GM12878 (cell line): ENCODE measurements around the gene CCSER1. TPM values are rescaled to one million over a fixed set of nuclear protein-coding genes. Genes with fewer than 3 reads are reported as not detected.

Experiments
- ATAC-seq: fragments of 200-7000 bp; cut with Tn5 transposase; 3 replicates; pipeline ENCODE4 v1.9.1; 2020; ENCODE audit warnings: mild to moderate bottlenecking, moderate library complexity
- BruUV-seq: library from RNA; stranded (reverse); fragments of 400-500 nt; replicated peaks from 2 replicates; lab custom pipeline; 2021; lab: Mats Ljungman, UMichigan
- CTCF ChIA-PET: fragments of 300-600 bp; sonication (Branson Sonifier 250); formaldehyde crosslinking; extraction: SDS; loops from one replicate; lab custom pipeline; 2021; ENCODE audit warnings: inconsistent platforms; lab: Yijun Ruan, JAX
- POLR2A ChIA-PET: fragments of 350-600 bp; formaldehyde crosslinking; extraction: SDS; loops from one replicate; lab custom pipeline; 2021; ENCODE audit warnings: inconsistent platforms; lab: Charles Lee
- RAD21 ChIA-PET: fragments of 300-600 bp; sonication (Branson Sonifier 250); formaldehyde crosslinking; loops from one replicate; lab custom pipeline; 2023; ENCODE audit warnings: antibody characterized with exemption; ENCODE audit not compliant: unreplicated experiment; lab: Charles Lee
- SMC1A ChIA-PET: fragments of 300-600 bp; sonication (Branson Sonifier 250); formaldehyde crosslinking; loops from one replicate; lab custom pipeline; 2023; ENCODE audit not compliant: unreplicated experiment, uncharacterized antibody; lab: Charles Lee
- DNase-seq: peaks from one replicate; pipeline ENCODE4 v3.0.0-alpha.2; 2011; ENCODE audit warnings: low read depth, low spot score
- FAIRE-seq: peaks from 3 replicates; lab custom pipeline; 2011; peaks lifted over from hg19 to GRCh38; lab: Jason Lieb, UNC
- H2AFZ ChIP-seq: 2 replicates; pipeline ENCODE4 v1.6.0; 2011; ENCODE audit warnings: low read depth, low read length, control low read depth; ENCODE audit not compliant: control insufficient read depth
- H3K27ac ChIP-seq: 2 replicates; pipeline ENCODE4 v1.5.1; 2011; ENCODE audit warnings: control low read depth; ENCODE audit not compliant: control insufficient read depth, insufficient read depth
- H3K27me3 ChIP-seq, 2 experiments: replicated peaks in 1 of 2; 2 replicates each; pipeline versions ENCODE4 v1.6.0 to v1.6.1; 2011; ENCODE audit warnings: low read length in 1 of 2; ENCODE audit not compliant: control insufficient read depth in 2 of 2, insufficient read depth in 2 of 2
- H3K36me3 ChIP-seq, 2 experiments: 2 replicates each; pipeline ENCODE4 v1.5.1; 2011; ENCODE audit warnings: low read length in 1 of 2; ENCODE audit not compliant: control insufficient read depth in 2 of 2, insufficient read depth in 2 of 2
- H3K4me1 ChIP-seq: 2 replicates; pipeline ENCODE4 v1.6.1; 2011; ENCODE audit warnings: mild to moderate bottlenecking, low read length, moderate library complexity, mixed read lengths; ENCODE audit not compliant: control insufficient read depth, insufficient read depth
- H3K4me2 ChIP-seq: 2 replicates; pipeline ENCODE4 v1.6.0; 2011; ENCODE audit warnings: control low read depth; ENCODE audit not compliant: control insufficient read depth, insufficient read depth
- H3K4me3 ChIP-seq: fragments of 200-600 bp; sonication (generic); 2 replicates; pipeline ENCODE4 v1.5.1; 2016
- H3K79me2 ChIP-seq: 2 replicates; pipeline ENCODE4 v1.6.0; 2011; ENCODE audit warnings: low read length; ENCODE audit not compliant: control insufficient read depth, insufficient read depth
- H3K9ac ChIP-seq: 2 replicates; pipeline ENCODE4 v1.8.0; 2011; ENCODE audit warnings: low read length, control low read depth, mixed read lengths; ENCODE audit not compliant: control insufficient read depth, insufficient read depth
- H3K9me3 ChIP-seq: replicated peaks from 3 replicates; pipeline ENCODE4 v1.5.1; 2011; ENCODE audit warnings: mild to moderate bottlenecking, low read length; ENCODE audit not compliant: control insufficient read depth, insufficient read depth
- H4K20me1 ChIP-seq: 2 replicates; pipeline ENCODE4 v1.6.0; 2011; ENCODE audit not compliant: control insufficient read depth, insufficient read depth
- EGR1 ChIP-seq, 2 experiments: IDR thresholded peaks; 1 replicate in 1 of 2; 2 replicates in 1 of 2; pipeline ENCODE4 v1.6.1; 2011 to 2012; ENCODE audit warnings: low read depth in 2 of 2, low read length in 2 of 2, borderline replicate concordance in 1 of 2, mild to moderate bottlenecking in 1 of 2, moderate library complexity in 1 of 2
- ETV6 ChIP-seq, 2 experiments: fragments of 450-650 bp in 1 of 2; IDR thresholded peaks in 1 of 2; conservative IDR thresholded peaks in 1 of 2; 2 replicates each; pipeline ENCODE4 v1.6.1; 2014; ENCODE audit warnings: antibody characterized with exemption in 1 of 2, borderline replicate concordance in 1 of 2, low read depth in 1 of 2, mild to moderate bottlenecking in 1 of 2, moderate library complexity in 1 of 2
- IKZF2 ChIP-seq, 2 experiments: fragments of 450-650 bp; IDR thresholded peaks; 2 replicates each; pipeline ENCODE4 v1.6.1; 2017; ENCODE audit warnings: mild to moderate bottlenecking in 2 of 2, moderate library complexity in 2 of 2
- MEF2B ChIP-seq: fragments of 450-650 bp; IDR thresholded peaks from 2 replicates; pipeline ENCODE4 v1.6.1; 2018; ENCODE audit warnings: mild to moderate bottlenecking, moderate library complexity; ENCODE audit not compliant: partially characterized antibody, poor library complexity, severe bottlenecking
- NFYB ChIP-seq: IDR thresholded peaks from 2 replicates; pipeline ENCODE4 v1.6.1; 2011; ENCODE audit warnings: low read depth, mild to moderate bottlenecking, low read length, improper control_type of control experiment, moderate library complexity; ENCODE audit not compliant: insufficient read depth
- RCOR1 ChIP-seq: conservative IDR thresholded peaks from 2 replicates; pipeline ENCODE4 v1.6.1; 2012; ENCODE audit warnings: low read depth, low read length, improper control_type of control experiment
- SIN3A ChIP-seq: IDR thresholded peaks from 2 replicates; pipeline ENCODE4 v1.6.1; 2012; ENCODE audit warnings: low read depth, low read length, improper control_type of control experiment
- TAF1 ChIP-seq: IDR thresholded peaks from 2 replicates; pipeline ENCODE4 v1.6.1; 2011; ENCODE audit warnings: mild to moderate bottlenecking, low read depth, low read length, borderline replicate concordance
- WGBS: methylation state at CpG from one replicate; pipeline ENCODE4 v1.1.6; 2016; ENCODE audit warnings: low lambda C conversion rate; ENCODE audit not compliant: insufficient replicate concordance, insufficient coverage; ENCODE audit errors: missing lambda C conversion rate; 5-methylcytosine and 5-hydroxymethylcytosine counted together
- in situ Hi-C: fragments of 300-500 bp; cut with MboI; formaldehyde crosslinking; loops from 9 replicates; pipeline ENCODE4 v1.14.3; 2018; ENCODE audit warnings: mixed read lengths
- intact Hi-C: fragments of 100-400 bp; cut with micrococcal nuclease; formaldehyde crosslinking; loops from one replicate; pipeline ENCODE4 v1.14.2; 2022; ENCODE audit not compliant: unreplicated experiment
- polyA plus RNA-seq, 11 experiments: library from polyadenylated mRNA; depleted of rRNA in 4 of 11; unstranded in 6 of 11; stranded (reverse) in 5 of 11; fragments of >200 nt; fragmentation: Nextera tagmentation in 4 of 11; fragmentation: Illumina TruSeq in 1 of 11; extraction: Ambion mirVana in 4 of 11; extraction: Trizol in 1 of 11; gene quantifications; 1 replicate in 1 of 11; 2 replicates in 10 of 11; pipeline versions ENCODE4 v1.2.1 to v1.2.3, GENCODE V29; 2011 to 2016; ENCODE audit warnings: inconsistent platforms in 2 of 11, missing spikeins in 2 of 11, low read depth in 1 of 11
- total RNA-seq, 4 experiments: library from RNA; depleted of rRNA in 3 of 4; stranded (reverse); fragments of >200 nt in 3 of 4; fragmentation: Illumina TruSeq in 1 of 4; extraction: Trizol in 1 of 4; gene quantifications; 2 replicates each; pipeline versions ENCODE4 v1.2.1 to v1.2.3, GENCODE V29; 2013 to 2021
- TF ChIP-seq, protein P1 (sequence below): fragments of 450-650 bp; IDR thresholded peaks from 2 replicates; pipeline ENCODE4 v1.6.1; 2018; ENCODE audit warnings: borderline replicate concordance, mild to moderate bottlenecking; ENCODE audit not compliant: partially characterized antibody
- TF ChIP-seq, protein P2 (sequence below): fragments of 450-650 bp; formaldehyde crosslinking; IDR thresholded peaks from 2 replicates; pipeline ENCODE4 v1.4.0; 2022; ENCODE audit warnings: mild to moderate bottlenecking, moderate library complexity

Gene CCSER1
- total and polyA plus RNA-seq, 10 of the 15 experiments (the other 5 are each of a cell fraction or from before 2014, with no cell fraction given): 0.22 to 2.7 (median 1.0) TPM

GRCh38 chr4:91302120-91302519 is 1174.9 kb downstream of the CCSER1 start:
- ChIA-PET CTCF (no interaction called here), SMC1A (interaction anchor here (1.0 to 1.4 kb wide), 2 partner anchors 13 to 21 kb away, joined by 4 read pairs; no protein-coding TSS in a partner anchor), RAD21 (no interaction called here), POLR2A (interaction anchor here (0.6 kb wide), 1 partner anchor 8 kb away, joined by 3 read pairs; no protein-coding TSS in a partner anchor)
- ATAC-seq: peak; percentile 57
- Histone ChIP-seq H3K9ac (no peak overlapping the region), H3K4me2 (no peak overlapping the region), H3K4me1 (no peaks in the 10 kb centered on the region), H3K27me3 (no peaks in the 10 kb centered on the region), H3K27ac (no peak overlapping the region), H4K20me1 (no peaks in the 10 kb centered on the region), H3K36me3 (no peaks in the 10 kb centered on the region), H3K79me2 (no peaks in the 10 kb centered on the region), H3K9me3 (no peaks in the 10 kb centered on the region), H2AFZ (no peak overlapping the region), H3K4me3 (no peak overlapping the region)
- intact Hi-C loops: no loop called here
- TF ChIP-seq SIN3A: no peak
- peak; percentile 48 to 61; a peak in 2 of 4 replicates for TF ChIP-seq IKZF2 (IDR thresholded peaks at IDR 0.05)
- no TSS peak for BruUV-seq
- FAIRE-seq: no peak
- DNase-seq: no peak
- 0% methylated on average over 2 of the region's 2 CpGs for WGBS
- in situ Hi-C loops: no loop called here

DNA sequence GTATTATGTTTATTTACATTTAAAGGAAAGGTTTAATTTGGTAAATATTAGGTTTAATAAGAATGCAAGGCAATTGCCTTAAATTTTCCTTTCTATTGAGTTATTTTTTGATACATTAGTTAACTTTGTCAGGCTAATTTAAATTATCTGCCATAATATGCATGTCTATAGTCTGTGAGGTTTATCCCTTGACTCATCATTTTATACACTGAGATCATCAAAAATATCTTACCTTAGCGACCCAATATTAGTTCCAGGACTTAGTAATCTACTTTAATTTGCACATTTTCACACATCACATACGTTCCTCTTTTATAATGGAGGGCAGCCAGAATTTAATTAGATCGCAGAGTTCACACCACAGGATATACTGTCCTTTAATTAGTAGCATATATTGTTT is 1177.1 kb downstream of the CCSER1 start:
- intact Hi-C loops (no loop called here), in situ Hi-C loops (no loop called here)
- DNase-seq (no peak), ATAC-seq (no peak), FAIRE-seq (no peak)
- Histone ChIP-seq H3K79me2 (no peaks in the 10 kb centered on the region), H3K9me3 (no peaks in the 10 kb centered on the region), H4K20me1 (no peaks in the 10 kb centered on the region), H3K27me3 (no peaks in the 10 kb centered on the region), H3K4me1 (no peaks in the 10 kb centered on the region), H2AFZ (no peak overlapping the region), H3K4me3 (no peak overlapping the region), H3K36me3 (no peaks in the 10 kb centered on the region), H3K4me2 (no peak overlapping the region), H3K9ac (no peak overlapping the region), H3K27ac (no peak overlapping the region)
- ChIA-PET CTCF (no interaction called here), RAD21 (no interaction called here), POLR2A (no interaction called here), SMC1A (no interaction called here)
- 0% methylated on average over 3 of the region's 3 CpGs for WGBS
- no TSS peak for BruUV-seq
- TF ChIP-seq NFYB: no peak
- TF ChIP-seq ETV6 (conservative IDR thresholded peaks at IDR 0.05 in 1 of 2, IDR thresholded peaks at IDR 0.05 in 1 of 2; ENCODE audit: borderline replicate concordance in 1 of 2, low read depth in 1 of 2): no peak
- no peak for TF ChIP-seq MEF2B
- TF ChIP-seq, protein P1, sequence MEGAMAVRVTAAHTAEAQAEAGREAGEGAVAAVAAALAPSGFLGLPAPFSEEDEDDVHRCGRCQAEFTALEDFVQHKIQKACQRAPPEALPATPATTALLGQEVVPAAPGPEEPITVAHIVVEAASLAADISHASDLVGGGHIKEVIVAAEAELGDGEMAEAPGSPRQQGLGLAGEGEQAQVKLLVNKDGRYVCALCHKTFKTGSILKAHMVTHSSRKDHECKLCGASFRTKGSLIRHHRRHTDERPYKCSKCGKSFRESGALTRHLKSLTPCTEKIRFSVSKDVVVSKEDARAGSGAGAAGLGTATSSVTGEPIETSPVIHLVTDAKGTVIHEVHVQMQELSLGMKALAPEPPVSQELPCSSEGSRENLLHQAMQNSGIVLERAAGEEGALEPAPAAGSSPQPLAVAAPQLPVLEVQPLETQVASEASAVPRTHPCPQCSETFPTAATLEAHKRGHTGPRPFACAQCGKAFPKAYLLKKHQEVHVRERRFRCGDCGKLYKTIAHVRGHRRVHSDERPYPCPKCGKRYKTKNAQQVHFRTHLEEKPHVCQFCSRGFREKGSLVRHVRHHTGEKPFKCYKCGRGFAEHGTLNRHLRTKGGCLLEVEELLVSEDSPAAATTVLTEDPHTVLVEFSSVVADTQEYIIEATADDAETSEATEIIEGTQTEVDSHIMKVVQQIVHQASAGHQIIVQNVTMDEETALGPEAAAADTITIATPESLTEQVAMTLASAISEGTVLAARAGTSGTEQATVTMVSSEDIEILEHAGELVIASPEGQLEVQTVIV: no peak
- TF ChIP-seq TAF1: no peak
- TF ChIP-seq RCOR1: no peak
- no peak for TF ChIP-seq EGR1 (IDR thresholded peaks at IDR 0.05; ENCODE audit: borderline replicate concordance in 1 of 2, low read depth in 2 of 2, low read length in 2 of 2)
- TF ChIP-seq, protein P2, sequence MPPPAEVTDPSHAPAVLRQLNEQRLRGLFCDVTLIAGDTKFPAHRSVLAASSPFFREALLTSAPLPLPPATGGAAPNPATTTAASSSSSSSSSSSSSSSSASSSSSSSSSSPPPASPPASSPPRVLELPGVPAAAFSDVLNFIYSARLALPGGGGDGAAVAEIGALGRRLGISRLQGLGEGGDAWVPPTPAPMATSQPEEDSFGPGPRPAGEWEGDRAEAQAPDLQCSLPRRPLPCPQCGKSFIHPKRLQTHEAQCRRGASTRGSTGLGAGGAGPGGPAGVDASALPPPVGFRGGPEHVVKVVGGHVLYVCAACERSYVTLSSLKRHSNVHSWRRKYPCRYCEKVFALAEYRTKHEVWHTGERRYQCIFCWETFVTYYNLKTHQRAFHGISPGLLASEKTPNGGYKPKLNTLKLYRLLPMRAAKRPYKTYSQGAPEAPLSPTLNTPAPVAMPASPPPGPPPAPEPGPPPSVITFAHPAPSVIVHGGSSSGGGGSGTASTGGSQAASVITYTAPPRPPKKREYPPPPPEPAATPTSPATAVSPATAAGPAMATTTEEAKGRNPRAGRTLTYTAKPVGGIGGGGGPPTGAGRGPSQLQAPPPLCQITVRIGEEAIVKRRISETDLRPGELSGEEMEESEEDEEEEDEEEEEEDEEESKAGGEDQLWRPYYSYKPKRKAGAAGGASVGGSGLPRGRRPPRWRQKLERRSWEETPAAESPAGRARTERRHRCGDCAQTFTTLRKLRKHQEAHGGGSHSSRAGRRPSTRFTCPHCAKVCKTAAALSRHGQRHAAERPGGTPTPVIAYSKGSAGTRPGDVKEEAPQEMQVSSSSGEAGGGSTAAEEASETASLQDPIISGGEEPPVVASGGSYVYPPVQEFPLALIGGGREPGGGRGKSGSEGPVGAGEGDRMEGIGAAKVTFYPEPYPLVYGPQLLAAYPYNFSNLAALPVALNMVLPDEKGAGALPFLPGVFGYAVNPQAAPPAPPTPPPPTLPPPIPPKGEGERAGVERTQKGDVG (CRISPR knock-in tag): no peak
